Activated CD4-positive, CD25-positive, alpha-beta regulatory T cell treated with anti-CD3 and anti-CD28 coated beads, Interleukin-2, amount 50 U/mL, for 16 hours (primary cell): Measurements from ENCODE around the gene CACNA1B.
A peak's percentile ranks its signal among the peaks of the same experiment; 100 is the strongest.
"Not testable (repeated sequence)": the region's sequence is repeated elsewhere in the genome, so short reads cannot be mapped to it uniquely, and the experiment has no call there.

Experiments
- DNase-seq: peaks from one replicate; pipeline ENCODE4 v3.0.0-alpha.2; 2020; ENCODE audit warnings: low read depth, low spot score

Gene CACNA1B

GRCh38 chr9:138143491-138143890, 265.9 kb downstream of the CACNA1B start:
- DNase-seq = not testable (repeated sequence)

- peak; percentile 17 for DNase-seq
Measured at GRCh38 chr9:138147556-138147955, 270.0 kb downstream of the CACNA1B start.

DNA sequence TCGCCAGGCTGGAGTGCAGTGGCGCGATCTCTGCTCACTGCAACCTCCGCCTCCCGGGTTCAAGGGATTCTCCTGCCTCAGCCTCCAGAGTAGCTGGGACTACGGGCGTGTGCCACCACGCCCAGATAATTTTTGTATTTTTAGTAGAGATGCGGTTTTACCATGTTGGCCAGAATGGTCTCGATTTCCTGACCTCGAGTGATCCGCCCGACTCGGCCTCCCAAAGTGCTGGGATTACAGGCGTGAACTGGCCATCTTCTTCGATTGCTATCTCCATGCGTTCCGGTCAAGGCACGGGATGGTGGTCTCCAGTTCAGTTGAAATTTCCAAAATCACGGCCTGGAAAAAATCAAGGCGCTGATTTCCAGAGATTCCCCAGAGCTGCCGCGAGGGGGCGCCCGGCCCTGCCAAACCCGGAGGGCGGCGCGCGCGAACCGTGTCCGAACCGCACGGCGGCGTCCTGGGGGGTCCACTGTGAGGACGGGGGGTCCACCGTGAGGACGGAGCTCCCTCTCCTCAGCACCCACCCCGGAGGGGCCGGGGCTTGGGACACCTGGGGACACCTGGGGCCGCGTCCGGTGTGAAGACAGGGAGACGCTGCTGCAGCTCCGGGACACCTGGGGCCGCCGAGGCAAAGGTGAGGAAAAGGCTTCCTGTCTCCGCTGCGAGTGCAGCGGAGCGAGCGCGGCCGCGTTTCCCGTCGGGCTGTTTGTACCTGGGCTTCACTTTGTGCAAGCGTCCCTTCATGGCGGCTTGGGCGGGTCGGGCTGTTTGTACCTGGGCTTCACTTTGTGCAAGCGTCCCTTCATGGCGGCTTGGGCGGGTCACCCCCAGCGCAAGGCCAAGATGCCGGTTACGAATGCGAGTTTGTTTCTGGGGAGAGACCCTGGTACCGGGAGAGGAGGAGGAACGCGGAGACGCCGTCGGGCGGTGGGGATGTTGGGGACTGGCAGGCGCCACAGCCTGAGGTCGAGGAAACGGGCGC, 272.4 kb downstream of the CACNA1B start:
- DNase-seq = not testable (repeated sequence)

- not testable (repeated sequence) for DNase-seq
Measured at GRCh38 chr9:138155788-138156187, 278.2 kb downstream of the CACNA1B start.

GRCh38 chr9:138166793-138167192, 289.2 kb downstream of the CACNA1B start:
- not testable (repeated sequence) for DNase-seq
